ENCODE results near the gene TNFAIP1. TPM values are rescaled to one million over a fixed set of nuclear protein-coding genes. Genes with fewer than 3 reads are reported as not detected.
A peak's percentile ranks its signal among the peaks of the same experiment; 100 is the strongest.
"Not testable (repeated sequence)": the region's sequence is repeated elsewhere in the genome, so short reads cannot be mapped to it uniquely, and the experiment has no call there.

The TNFAIP1 gene
- total RNA-seq, 1 experiment from 2014 or later = 30.5 TPM

DNA sequence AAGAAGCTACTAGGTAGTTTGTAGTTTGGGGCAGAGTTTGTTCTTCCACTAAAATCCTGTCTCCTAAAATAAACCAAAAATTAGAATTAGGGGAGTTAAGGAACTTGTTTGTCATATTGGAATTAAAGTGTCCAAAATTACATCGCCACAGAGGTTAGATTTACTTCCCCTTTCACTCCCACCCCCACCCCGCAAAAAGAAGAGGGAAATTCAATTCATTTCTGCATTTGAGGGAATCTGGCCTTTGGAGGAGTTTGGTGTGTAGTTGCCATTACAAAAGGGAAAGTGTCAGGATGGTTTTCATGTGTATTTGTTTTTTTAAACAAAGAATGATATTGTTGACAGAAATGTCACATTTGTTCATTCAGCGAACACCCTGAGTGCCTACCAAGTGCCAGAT is 10.8 kb upstream of the TNFAIP1 start:
- DNase-seq (ENCODE audit: low read depth) = no peak

DNA sequence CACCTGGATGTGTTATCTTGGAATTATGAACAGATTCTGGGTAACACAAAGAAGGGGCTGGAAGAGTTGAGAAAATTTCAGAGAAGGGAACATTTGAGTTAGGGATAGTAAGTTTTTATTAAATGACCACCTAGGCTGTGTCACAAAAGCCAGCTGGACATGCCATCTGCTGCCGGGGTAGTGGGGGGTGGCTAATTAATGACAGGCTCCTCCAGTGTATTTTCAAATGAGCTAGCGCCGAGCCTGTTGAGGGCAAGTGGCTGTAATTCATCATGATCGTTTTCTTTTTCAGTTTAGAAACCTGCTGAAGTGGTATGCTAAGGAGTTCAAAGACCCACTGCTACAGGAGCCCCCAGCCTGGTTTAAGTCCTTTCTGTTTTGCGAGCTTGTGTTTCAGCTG is 10.3 kb upstream of the TNFAIP1 start:
- DNase-seq (ENCODE audit: low read depth) = no peak

DNA sequence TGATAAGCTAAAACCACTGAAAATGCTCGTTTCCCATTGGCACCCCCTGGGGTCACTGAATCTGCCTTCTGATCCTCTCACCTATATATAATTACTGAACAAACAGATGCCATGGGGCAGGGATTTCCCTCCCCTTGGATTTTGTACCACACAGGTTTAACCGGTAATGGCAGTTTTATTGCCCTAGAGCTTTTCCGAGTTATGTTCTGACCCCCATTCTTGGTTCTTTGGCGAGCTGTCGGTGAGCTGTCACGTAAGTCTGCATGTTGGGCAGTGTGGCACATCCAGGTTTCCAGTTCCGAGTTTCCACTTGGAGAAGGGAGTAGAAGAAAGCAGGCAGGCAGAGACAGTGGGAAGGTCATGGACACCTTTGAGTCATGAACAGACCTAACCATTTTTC is 9.4 kb upstream of the TNFAIP1 start:
- no peak for DNase-seq (ENCODE audit: low read depth)

DNA sequence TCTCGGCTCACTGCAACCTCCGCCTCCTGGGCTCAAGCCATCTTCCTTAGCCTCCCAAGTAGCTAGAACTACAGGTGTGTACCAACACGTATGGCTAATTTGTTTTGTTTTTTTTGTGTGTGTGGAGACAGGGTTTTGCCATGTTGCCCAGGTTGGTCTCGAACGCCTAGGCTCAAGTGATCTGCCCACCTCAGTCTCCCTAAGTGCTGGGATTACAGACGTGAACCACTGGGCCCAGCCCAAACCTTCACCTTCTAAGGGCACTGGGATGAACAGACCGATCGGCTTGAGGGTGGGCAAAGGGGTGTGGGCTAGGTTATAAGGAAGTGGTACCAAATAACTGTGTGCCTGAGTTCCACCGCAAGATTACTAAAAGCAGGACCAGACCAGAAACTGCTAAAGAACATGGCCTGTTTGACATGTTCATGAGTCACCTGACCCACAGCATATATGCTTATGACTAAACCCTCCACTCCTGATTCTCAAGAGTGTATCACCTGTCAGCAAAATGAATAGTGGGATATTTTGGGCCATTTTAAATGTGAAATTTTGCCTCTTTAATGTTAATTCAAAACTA is 8.4 kb upstream of the TNFAIP1 start:
- no peak for DNase-seq (ENCODE audit: low read depth)

DNA sequence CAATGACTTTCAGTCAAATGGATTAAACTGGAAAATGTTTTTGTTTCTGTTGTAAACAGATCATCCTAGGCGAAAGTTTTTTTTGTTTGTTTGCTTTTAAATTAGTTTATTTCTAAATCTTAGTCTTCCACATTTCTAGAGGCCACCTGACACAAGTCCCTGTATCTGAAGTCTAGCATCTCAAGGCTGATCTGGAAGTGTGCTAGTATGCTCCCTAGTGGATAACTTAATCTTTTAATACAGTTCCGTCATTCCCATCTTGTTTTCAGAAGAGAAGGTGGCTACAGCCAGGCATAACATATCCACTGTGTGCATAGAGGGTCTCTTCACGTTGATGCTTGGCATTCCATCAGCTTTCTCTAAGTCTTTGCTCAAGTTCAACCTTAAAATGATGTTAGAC is 7.9 kb upstream of the TNFAIP1 start:
- DNase-seq (ENCODE audit: low read depth) = no peak

DNA sequence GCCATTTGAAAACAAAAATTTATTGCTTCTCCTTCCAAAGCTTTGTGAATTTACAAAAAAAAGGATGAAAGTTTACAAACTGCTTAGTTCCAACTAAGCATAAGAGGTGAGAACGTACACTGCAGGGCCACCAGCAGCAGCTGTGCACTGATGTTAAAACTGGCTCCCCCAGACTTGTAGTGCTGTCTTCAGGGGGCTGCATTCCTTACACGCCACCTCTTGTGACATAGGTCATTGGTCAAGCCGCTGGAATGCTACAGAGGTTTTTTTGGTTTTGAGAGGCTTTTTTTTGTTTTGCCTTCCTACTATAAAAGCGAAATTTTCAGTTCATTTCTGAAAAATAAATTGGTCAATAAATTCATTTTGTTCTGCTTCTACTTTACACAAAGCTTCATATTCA is 7.2 kb upstream of the TNFAIP1 start:
- DNase-seq (ENCODE audit: low read depth) = no peak

DNA sequence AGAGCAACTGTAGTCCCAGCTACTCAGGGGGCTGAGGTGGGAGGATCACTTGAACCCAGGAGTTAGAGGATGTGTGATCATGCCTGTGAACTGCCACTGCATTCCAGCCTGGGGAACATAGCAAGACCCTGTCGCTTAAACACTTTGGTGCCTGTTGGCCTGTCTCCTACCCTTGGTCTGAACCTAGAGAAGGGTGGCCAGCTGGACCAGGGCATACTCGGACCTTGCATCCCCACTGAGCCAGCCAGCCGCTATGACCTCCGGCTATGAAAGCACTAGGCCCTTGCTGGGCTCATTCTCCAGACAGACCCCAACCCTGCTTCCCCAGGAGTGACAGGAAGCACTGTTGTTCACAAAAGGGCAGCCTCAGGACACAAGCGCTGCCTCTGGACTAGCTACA is 4.9 kb upstream of the TNFAIP1 start:
- no peak for DNase-seq (ENCODE audit: low read depth)

DNA sequence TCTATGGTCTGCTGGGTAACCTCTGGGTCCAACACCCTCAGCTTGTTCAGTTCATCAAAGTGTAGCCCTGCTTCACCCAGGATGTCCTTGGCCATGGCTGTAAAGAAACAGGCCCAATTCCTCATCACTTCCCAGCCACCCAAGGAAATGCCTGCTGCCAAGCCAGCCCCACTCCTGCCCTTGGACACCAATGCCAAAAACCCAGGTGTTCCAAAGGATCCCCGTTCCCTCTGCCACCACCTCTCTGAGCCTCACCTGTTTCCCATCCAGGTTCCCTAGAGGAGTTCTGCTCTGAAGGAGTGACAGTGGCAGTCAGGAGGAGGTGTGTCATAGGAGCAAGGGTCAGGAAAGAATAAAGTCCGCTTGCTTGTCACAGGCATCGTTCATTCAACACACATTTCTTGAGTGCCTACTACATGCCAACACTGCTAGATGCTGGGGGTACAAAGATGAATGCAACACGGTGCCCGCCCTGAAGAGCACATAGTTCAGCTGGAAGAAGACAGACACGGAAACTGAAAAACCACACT is 3.6 kb upstream of the TNFAIP1 start:
- no peak for DNase-seq (ENCODE audit: low read depth)

DNA sequence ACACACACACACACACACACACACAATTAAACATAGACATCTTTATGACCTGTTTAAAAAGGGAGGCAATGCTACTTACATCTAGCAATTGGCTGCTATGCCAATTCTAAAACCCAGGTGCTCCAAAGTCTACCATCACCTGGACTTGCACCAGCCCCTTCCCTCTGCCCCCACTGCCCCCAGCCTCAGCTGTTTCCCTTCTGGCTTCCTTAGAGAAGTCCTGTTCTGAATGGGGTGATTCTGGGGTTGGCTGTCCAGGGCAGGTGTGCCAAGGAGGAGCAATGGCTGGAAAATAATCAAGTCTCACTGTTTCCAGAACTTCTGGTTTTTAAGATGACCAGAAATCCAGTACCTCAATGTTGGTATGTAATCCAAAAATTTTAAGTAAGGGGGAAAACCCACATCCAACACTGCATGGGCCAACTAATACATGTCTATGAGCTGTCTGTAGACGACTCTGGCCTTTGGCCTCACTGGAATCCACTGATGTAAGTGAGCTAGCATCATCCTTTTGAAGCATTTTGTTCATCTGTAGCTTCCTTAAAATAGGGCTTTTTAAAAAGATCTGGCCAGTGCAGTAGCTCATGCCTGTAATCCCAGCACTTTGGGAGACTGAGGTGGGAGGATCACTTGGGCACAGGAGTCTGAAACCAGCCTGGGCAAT is 2.3 kb upstream of the TNFAIP1 start:
- DNase-seq (ENCODE audit: low read depth) = no peak

DNA sequence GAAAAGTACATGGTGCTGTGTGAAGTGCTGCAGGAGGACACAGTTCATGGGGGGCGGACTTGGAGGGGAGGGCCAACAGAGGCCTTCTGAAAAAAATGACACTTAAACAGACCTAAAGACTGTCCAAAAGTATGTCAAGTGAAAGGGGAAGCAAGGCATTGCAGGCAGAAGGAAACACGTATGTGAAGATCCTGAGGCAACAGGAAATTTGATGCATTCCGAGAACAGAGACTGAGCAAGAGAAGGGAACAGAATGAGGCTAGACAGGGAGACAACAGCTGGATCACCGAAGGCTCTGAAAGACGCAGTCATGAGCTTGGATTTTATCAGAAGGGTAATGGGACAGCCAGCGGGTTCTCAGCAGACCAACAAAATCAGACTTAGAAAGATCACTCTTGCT is 1.4 kb upstream of the TNFAIP1 start:
- DNase-seq (ENCODE audit: low read depth) = no peak

DNA sequence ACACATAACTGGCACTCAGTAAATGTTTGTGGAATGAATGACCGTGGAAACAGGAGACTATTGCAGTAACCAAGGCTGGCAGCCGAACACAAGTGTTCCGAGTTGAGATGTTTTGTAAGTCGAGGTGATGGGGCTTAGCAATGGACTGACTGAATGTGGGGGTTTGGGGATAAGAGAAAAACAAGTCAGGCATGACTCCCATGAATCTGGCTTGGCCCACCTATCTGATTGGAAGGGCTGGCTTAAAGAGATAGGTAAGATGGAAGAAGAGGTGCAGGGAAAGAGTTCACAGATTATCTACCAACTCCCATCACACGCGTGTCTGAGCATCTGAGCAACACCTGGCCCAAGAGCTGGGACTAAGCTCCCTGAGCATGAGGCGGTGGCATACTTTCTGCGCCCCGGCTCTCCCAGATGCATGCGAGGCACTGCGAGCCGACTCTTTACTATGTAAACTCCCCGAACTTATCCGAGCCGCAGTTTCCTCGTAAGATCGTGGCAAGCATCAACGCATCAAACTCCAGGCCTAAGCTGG is 828 bp upstream of the TNFAIP1 start:
- no peak for DNase-seq (ENCODE audit: low read depth)

DNA sequence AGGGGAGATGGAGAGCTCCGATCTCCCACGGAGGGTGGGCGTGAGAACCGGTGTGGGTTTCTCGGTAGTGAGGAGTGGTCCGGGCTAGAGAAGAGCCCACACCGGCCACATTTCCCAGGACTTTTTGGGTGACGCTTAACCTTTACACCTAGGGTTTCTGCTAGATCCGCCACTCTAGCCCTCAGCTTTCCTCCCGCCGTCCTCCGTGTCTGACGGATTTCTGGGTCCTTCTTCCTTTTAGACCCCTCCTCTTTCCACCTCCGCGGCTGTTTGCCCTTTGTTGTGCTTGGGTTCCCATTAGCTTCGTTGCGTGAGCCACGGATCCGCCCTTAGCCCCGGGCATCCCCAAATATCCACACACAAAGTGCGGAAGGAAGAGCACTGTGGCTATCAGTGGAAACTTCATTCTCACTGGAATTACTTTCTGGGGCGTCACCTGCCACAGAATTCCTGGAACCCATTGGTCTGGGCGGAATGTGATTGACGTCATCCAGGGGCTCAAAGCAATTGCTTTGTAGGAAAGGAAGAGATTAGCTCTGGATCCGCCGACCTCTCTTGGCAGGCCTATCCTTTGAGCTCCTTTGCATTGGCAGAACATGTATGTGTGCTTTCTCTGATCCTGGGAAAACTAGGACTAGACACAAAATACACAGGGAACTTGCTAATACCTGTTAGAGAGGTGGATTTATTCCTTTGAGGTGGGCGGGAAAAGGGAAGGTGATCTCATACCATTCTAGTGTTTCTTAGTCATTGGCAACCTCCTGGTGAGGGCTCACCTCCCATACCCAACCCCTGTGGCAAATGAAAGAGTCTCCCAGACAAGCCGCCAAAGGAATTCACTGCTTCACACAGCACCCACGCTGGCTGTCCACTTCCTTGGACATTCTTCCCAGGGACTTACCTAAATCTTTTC is 654 bp downstream of the TNFAIP1 start:
- peak; percentile 83 for DNase-seq (ENCODE audit: low read depth)

DNA sequence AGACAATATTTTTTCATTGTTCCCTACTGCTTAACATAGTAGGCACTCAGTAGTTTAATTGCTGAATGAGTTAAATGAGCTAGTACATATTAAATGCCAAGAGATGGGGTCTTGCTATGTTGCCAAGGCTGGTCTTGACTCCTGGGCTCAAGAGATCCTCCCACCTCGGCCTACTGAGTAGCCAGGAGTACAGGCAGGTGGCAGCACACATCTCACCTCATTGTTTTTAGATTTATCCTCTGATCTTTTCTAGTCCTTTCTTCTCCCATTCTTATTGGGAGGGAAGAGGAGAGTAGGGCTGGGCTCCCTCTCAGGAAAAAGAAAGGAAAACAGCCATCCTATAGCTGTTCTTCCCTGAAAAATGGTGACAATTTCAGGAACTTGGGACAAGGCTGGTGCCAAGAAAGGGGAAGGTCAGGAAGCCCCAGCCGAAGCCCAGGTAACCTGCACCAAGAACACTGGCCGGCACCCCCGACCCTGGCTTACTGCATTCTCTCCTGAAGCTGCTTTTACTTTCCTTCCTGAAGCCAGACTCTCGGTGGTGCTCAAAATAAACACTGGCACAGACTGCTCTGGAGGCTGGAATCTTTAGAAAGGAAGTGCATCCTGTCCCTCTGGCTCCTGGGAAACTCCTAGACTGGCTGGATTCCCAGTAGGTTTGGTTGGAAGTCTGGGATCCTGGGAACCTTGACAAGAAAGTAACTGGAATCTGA is 2.7 kb downstream of the TNFAIP1 start:
- DNase-seq (ENCODE audit: low read depth) = peak; percentile 60

DNA sequence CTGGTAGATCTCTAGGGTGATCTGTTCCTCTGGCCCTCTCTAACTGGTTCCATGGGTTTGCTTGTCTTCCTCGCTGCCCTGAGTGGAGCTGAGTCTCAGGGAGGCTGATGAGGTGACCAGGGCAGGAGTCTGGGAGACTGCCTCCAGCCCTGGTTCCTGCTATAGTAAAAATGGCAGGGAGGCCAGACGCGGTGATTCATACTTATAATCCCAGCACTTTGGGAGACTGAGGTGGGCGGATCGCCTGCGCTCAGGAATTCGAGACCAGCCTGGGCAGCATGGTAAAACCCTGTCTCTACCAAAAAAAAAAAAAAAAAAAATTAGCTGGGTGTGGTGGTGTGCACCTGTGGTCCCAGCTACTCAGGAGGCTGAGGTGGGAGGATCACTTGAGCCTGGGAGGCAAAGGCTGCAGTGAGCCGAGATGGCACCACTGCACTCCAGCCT is 3.2 kb downstream of the TNFAIP1 start:
- DNase-seq (ENCODE audit: low read depth) = not testable (repeated sequence)

DNA sequence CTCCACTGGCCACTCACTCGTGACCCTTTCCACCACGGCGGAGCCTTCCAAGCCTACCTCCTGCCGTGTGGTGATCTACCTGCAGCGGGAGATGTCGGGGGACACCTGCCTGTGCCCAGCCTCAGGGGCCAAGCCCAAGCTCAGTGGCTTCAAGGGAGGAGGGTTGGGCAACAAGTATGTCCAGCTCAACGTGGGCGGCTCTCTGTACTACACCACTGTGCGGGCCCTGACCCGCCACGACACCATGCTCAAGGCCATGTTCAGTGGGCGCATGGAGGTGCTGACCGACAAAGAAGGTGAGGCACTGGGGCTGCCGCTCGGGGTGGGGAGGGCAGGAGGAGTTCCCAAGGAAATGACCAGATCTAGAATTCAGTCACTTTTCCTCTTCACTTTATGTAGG is 3.9 kb downstream of the TNFAIP1 start:
- no peak for DNase-seq (ENCODE audit: low read depth)

DNA sequence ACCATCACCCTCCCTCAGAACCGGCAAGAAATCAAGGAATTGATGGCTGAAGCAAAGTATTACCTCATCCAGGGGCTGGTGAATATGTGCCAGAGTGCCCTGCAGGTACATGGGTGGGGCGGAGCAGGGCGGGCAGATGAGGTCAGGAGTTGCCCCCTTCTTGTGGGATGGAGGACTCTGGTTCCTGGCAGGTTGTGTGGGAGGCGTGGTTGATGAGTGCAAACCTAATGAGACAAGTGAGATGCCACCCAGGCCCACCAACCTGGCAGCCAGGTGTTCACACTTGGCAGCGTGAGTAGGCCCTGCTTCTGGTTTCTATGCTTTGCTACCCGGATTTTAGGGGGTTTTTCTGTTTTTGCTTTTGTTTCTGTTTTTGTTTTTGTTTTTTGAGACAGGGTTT is 4.8 kb downstream of the TNFAIP1 start:
- no peak for DNase-seq (ENCODE audit: low read depth)

DNA sequence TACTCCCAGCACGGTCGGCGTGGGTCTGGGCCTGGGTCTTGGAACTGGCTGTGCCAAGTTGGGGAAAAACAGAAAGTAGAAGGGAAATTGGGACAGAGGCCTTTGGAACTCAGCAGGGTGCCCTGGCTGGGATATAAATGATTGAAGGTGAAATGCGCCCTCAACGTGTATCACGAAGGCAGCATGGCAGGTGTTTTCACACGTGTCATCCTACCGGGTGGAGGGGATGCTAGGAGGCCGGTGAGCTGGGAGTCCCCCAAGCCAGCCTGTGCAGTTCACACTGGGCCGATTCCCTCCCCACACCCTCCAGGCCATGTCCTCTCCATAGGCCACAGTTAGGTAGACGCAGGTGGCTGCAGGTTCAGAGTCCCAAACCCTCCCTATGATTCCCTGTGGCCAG is 6.0 kb downstream of the TNFAIP1 start:
- DNase-seq (ENCODE audit: low read depth) = no peak

DNA sequence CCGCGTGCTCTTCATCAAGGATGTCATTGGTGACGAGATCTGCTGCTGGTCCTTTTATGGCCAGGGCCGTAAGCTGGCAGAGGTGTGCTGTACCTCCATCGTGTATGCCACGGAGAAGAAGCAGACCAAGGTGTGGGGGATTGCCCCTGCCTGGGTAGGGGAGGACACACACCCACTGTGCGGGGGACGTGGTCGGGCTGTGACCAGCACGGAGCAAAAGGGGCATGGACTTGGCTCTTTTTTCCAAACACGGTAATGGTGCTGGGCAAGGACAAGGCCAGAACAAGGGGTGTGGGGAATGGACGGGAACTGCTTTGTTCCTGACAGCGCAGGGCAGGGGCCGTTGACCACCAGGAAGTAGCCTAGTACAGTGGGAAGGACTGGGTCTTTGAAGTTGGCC is 6.8 kb downstream of the TNFAIP1 start:
- no peak for DNase-seq (ENCODE audit: low read depth)

DNA sequence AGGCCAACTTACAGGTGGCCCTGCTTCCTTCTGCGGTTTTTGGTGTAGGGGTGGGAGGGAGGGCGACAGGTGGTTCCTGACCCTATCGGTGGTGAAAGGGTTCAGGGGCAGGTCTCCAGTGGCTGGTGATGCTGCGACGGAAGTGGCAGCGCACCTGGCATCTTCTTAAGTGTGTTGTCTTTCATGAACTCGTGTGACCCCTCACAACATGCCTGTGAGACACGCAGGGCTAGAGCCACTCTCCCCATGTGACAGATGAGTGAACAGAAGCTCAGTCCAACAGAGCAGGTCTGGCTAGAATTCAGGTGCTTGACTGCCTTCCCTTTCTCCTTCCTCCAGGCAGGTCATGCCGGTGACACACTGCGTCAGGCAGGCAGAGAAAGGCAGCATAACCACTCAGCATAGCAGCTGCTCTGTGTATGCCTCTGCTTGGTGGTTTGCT is 8.0 kb downstream of the TNFAIP1 start:
- no peak for DNase-seq (ENCODE audit: low read depth)

DNA sequence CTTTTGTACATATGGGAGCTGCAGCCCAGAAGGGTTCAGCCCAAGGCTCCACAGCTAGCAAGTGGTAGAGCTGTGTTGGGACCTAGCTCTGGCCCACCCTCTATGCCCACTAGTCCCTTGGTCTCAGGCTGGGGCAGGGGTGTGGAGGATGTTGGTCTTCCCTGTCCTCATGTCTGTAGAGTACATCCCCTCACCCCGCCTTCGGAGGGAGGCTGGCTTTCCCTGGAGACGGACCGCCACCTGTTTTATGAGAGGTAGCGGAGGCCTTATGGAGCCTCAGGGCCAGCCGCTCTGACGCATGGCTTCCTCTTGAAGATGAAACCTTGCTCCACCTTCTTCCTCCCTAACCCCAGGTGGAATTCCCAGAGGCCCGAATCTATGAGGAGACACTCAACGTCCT is 8.4 kb downstream of the TNFAIP1 start:
- DNase-seq (ENCODE audit: low read depth) = no peak

DNA sequence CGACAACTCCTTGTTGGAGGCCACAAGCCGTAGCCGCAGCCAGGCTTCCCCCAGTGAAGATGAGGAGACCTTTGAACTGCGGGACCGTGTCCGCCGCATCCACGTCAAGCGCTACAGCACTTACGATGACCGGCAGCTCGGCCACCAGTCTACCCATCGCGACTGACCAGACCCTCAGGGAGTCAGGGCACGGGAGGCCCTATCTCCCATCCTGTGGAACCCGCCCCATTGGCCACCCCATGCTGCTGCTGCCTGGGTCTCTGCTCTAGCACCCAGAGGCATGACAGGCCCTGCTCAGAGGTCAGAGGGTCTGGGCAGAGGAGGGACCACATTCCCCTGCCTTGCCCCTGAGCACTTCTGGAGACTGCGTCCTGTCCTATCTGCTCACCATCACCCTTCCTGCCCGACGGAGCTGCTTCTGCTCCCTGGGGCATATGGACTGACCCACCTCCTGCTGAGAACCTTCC is 8.9 kb downstream of the TNFAIP1 start:
- DNase-seq (ENCODE audit: low read depth) = no peak

Measured in RPMI7951 (cell line).